SU-DHL-6 (cell line): ENCODE results near the gene CCDC93.

ENCODE experiments used
- CTCF ChIP-seq: fragments of 200-600 bp; sonication (generic); IDR thresholded peaks from one replicate; pipeline ENCODE4 v1.5.1; 2017; ENCODE audit warnings: antibody characterized with exemption, mild to moderate bottlenecking, low read length, moderate library complexity; ENCODE audit not compliant: insufficient read depth, poor library complexity, severe bottlenecking
- EZH2phosphoT487 ChIP-seq: fragments of 200-600 bp; sonication (generic), shearing (Covaris generic); conservative IDR thresholded peaks from 2 replicates; pipeline ENCODE4 v1.6.1; 2018; ENCODE audit warnings: mild to moderate bottlenecking, antibody characterized with exemption, low read length, moderate library complexity, mixed read lengths

GRCh38 chr2:117941693-117942092 lies 72.2 kb downstream of the CCDC93 start:
- no peak for TF ChIP-seq CTCF
- TF ChIP-seq EZH2phosphoT487 = no peak
